Stimulated activated CD4-positive, alpha-beta T cell treated with anti-CD3 and anti-CD28 coated beads, Interleukin-4, amount 100 ng/mL, for 4 hours (primary cell): ENCODE results near the gene CKAP4.
A peak's percentile ranks its signal among the peaks of the same experiment; 100 is the strongest.

Source experiments
- DNase-seq, 2 experiments: peaks; one replicate each; pipeline ENCODE4 v3.0.0-alpha.2; 2020

Gene CKAP4

DNA sequence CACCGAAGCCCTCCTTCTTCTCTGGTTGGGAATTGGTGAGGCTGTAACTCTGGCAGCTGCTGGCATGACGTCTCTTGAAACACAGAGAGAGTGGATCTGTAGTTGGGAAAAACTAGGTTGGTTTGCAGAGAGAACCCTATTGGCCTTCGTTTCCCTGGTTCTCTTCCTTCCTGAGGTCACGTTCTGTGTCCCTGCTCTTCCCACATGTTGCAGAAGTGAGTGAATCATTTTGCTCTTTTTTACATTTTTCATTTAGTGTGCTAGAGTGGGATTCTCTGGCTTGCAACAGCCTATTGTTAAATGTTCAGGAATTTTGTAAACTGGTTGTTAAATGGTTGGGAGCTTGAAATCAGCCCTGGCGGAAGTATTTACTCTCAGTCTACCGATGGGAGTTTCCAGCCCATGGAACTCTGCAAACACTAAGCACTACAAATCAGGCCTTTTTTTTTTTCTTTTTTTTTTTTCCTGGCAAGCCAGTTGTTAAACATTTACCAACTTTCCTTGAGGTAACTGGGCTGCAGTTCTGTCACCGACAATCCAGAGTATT, 26.8 kb upstream of the CKAP4 start:
- no peak for DNase-seq

- no peak for DNase-seq
These were observed 26.2 kb upstream of the CKAP4 start for GRCh38 chr12:106274012-106274411.

DNA sequence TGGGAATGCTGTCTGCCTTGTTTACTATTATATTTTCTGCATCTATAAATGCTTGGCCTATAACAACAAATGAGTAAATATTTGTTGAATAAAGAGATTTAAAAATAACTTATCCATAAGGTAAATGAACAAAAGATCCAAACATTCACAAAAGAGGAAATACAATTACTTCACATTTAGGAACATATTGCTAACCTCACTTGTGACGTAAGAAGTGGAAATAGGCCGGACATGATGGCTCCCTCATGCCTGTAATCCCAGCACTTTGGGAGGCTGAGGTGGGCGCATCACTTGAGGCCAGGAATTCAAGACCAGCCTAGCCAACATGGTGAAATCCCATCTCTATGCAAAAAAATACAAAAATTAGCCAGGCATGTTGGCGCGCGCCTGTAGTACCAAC, 25.7 kb upstream of the CKAP4 start:
- DNase-seq = no peak

GRCh38 chr12:106271575-106272505, 24.0 kb upstream of the CKAP4 start:
- DNase-seq = no peak

- DNase-seq = no peak
These were observed 21.4 kb upstream of the CKAP4 start for GRCh38 chr12:106269150-106269771.

- DNase-seq = no peak
These were observed 19.7 kb upstream of the CKAP4 start for GRCh38 chr12:106267535-106267934.

GRCh38 chr12:106265116-106265515, 17.3 kb upstream of the CKAP4 start:
- DNase-seq = no peak

DNA sequence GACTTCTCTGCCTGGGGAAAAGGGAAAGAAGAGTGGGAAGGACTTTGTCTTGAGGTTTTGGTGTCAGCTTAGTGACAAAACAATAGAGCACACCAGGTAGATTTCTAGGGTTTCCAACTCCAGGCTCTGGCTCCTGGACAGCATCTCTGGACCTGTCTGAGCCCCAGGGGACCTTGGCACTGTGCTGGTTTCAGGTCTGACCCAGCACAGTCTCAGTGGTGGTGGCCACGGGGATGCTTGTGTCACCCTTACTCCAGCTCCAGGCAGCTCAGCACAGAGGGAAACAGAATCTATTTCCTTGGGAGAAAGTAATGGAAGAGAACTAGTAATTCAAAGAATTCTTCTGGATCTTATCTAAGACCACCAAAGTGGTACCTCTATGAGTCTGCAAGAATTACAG, 11.1 kb upstream of the CKAP4 start:
- DNase-seq = no peak

DNA sequence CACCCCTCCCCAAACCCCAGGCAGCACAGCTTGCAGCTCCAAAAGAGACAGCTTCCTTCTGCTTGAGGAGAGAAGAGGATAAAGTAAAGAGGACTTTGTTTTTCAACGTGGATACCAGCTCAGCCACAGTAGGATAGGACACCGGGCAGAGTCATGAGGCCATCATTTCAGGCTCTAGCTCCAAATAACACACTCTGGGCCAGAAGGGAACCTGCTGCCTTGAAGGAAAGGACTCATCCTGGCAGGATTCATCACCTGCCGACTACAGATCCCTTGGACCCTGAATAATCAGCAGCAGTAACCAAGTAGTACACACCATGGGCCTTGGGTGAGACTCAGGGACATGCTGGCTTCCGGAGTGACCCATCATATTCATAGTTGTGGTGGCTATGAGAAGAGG, 10.4 kb upstream of the CKAP4 start:
- DNase-seq = no peak

GRCh38 chr12:106256524-106256923, 8.7 kb upstream of the CKAP4 start:
- DNase-seq = no peak

- DNase-seq = no peak
These were observed 8.1 kb upstream of the CKAP4 start for GRCh38 chr12:106255952-106256351.

DNA sequence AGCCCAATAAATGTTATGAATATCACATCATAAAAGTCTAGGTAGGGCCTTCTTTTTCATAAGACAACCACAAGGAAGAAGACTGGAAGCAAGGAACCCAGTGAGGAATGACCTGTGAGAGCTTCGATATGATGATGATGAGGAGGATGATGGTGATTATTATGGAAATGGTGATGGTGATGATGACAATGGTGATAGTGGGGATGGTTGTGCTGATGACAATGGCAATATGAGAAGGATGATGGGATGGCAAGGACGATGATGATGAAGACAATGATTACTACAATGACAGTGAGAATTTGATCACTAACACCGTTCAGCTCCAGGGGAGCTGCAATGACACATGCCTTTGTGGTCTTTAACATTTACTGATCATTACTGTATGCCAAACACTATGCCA, 7.7 kb upstream of the CKAP4 start:
- DNase-seq = no peak

- DNase-seq = no peak
These were observed 6.9 kb upstream of the CKAP4 start for GRCh38 chr12:106254724-106255123.

GRCh38 chr12:106251631-106252455, 4.0 kb upstream of the CKAP4 start:
- DNase-seq = no peak

- DNase-seq = no peak
These were observed 1.8 kb upstream of the CKAP4 start for GRCh38 chr12:106249411-106250135.

DNA sequence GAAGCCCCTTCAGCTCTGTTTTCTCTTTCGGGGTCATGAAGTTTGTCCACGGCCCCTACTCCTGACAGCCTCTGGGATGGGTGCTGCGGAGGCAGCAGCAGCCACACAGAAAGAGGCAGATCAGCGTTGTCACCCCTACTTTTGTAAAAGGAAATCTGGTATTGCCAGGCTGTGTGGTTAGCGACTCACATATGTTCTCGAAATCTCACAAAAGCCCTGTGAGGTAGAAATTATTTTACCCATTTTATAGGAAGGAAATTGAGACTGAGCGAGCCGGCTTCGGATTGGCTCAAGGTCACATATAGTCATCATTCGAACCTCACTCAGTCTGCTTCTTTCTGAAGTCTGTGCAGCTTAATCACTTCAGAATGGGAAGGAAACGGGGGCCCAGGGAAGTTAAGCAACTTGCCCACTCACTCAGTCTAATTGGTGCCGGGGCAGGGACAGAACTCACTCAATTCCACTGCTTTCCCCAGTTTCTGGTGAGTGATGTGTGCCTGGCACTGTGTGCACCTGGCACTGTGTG, 1.1 kb upstream of the CKAP4 start:
- peak; percentile 22 to 55 for DNase-seq

DNA sequence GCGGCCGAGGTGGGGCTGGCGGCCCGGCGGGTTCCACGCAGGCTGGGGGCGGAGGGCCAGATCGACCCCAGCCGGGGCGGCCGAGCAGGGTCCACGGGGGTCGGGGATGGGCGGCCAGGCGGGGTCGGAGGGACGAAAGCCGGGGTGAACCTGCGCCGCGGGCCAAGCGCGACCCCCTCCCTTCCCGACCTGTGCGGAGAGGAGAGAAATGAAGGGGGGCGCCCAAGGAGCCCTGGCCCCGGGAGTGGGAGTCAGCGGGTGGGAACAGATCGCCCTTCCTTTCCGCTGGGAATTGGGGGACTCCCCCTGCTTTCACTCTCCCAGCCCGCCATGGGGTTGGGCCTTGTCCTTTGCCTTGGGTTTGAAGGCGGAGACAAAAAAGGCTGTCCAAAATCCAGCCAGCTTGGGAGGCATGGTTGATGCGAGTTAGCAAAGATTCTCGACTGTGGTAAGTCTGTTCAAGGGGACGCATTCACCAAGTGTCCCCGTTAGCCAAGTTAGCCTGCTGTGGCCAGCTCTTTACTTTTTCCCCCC, 559 bp upstream of the CKAP4 start:
- peak in 1 of 2 experiments; percentile 14 for DNase-seq

- peak; percentile 60 to 61 for DNase-seq
These were observed 738 bp downstream of the CKAP4 start for GRCh38 chr12:106246891-106247673.

GRCh38 chr12:106245767-106246166, 2.1 kb downstream of the CKAP4 start:
- DNase-seq = no peak

- DNase-seq = no peak
These were observed 4.2 kb downstream of the CKAP4 start for GRCh38 chr12:106243620-106244019.

GRCh38 chr12:106240821-106241220, 7.0 kb downstream of the CKAP4 start:
- DNase-seq = no peak
